HG03575 (cell line): ENCODE data around the gene SSNA1.

ENCODE experiments used
- ATAC-seq: cut with Tn5 transposase; IDR thresholded peaks from one replicate; pipeline ENCODE4 v1.9.1; 2021; ENCODE audit not compliant: unreplicated experiment, insufficient number of reproducible peaks, low FRiP score; ENCODE audit errors: extremely low read depth

SSNA1 gene

GRCh38 chr9:137178939-137179630 lies 9.4 kb upstream of the SSNA1 start:
- ATAC-seq = no peak

- ATAC-seq = no peak
Observed at GRCh38 chr9:137179761-137180160, 8.7 kb upstream of the SSNA1 start.

- ATAC-seq = no peak
Observed at GRCh38 chr9:137180491-137180890, 8.0 kb upstream of the SSNA1 start.

GRCh38 chr9:137181680-137182079 lies 6.8 kb upstream of the SSNA1 start:
- ATAC-seq = no peak

GRCh38 chr9:137182836-137183235 lies 5.6 kb upstream of the SSNA1 start:
- ATAC-seq = no peak

GRCh38 chr9:137183980-137184595 lies 4.4 kb upstream of the SSNA1 start:
- no peak for ATAC-seq

- ATAC-seq = no peak
Observed at GRCh38 chr9:137184881-137185660, 3.4 kb upstream of the SSNA1 start.

GRCh38 chr9:137185921-137186320 lies 2.6 kb upstream of the SSNA1 start:
- no peak for ATAC-seq

GRCh38 chr9:137186385-137186784 lies 2.1 kb upstream of the SSNA1 start:
- no peak for ATAC-seq

- ATAC-seq = no peak
Observed at GRCh38 chr9:137187386-137187785, 1.1 kb upstream of the SSNA1 start.

- no peak for ATAC-seq
Observed at GRCh38 chr9:137188086-137188489, 388 bp upstream of the SSNA1 start.

GRCh38 chr9:137189297-137190295 lies 1.1 kb downstream of the SSNA1 start:
- ATAC-seq = no peak

GRCh38 chr9:137190315-137190856 lies 1.9 kb downstream of the SSNA1 start:
- ATAC-seq = no peak

- ATAC-seq = no peak
Observed at GRCh38 chr9:137191245-137191644, 2.8 kb downstream of the SSNA1 start.

GRCh38 chr9:137191691-137192447 lies 3.4 kb downstream of the SSNA1 start:
- no peak for ATAC-seq

GRCh38 chr9:137192448-137192780 lies 3.9 kb downstream of the SSNA1 start:
- ATAC-seq = no peak

- no peak for ATAC-seq
Observed at GRCh38 chr9:137192859-137193258, 4.4 kb downstream of the SSNA1 start.

GRCh38 chr9:137193771-137194170 lies 5.3 kb downstream of the SSNA1 start:
- no peak for ATAC-seq
